Heart right ventricle (tissue), 16 donors: ENCODE data around the gene TCF3. TPM values are rescaled to one million over a fixed set of nuclear protein-coding genes. Genes with fewer than 3 reads are reported as not detected.

ENCODE experiments used
- ATAC-seq, 8 donors: fragments of 200-7000 bp; cut with Tn5 transposase; one replicate each; pipeline ENCODE4 v1.9.1; 2020; ENCODE audit warnings: mild to moderate bottlenecking in 8 of 8, moderate library complexity in 8 of 8, moderate number of reproducible peaks in 1 of 8
- DNase-seq, 2 donors: peaks; one replicate each; pipeline ENCODE4 v3.0.0-alpha.2; 2020
- H3K27ac ChIP-seq, 10 donors: fragments of 200-600 bp; sonication (generic) in 2 of 10; one replicate each; pipeline versions ENCODE4 v1.5.0 to v1.8.0; 2020 to 2022; ENCODE audit warnings: mild to moderate bottlenecking in 3 of 10
- H3K27me3 ChIP-seq, 7 donors: fragments of 200-600 bp; one replicate each; pipeline ENCODE4 v1.8.0; 2021 to 2022; ENCODE audit warnings: mild to moderate bottlenecking in 2 of 7
- H3K36me3 ChIP-seq, 9 donors: fragments of 200-600 bp; sonication (generic) in 1 of 9; one replicate each; pipeline versions ENCODE4 v1.5.0 to v1.8.0; 2020 to 2022; ENCODE audit warnings: mild to moderate bottlenecking in 2 of 9
- H3K4me1 ChIP-seq, 9 donors: fragments of 200-600 bp; sonication (generic) in 1 of 9; one replicate each; pipeline versions ENCODE4 v1.5.0 to v1.8.0; 2020 to 2022; ENCODE audit warnings: mild to moderate bottlenecking in 4 of 9
- H3K4me3 ChIP-seq, 10 donors: fragments of 200-600 bp; sonication (generic) in 2 of 10; one replicate each; pipeline versions ENCODE4 v1.5.0 to v1.8.0; 2020 to 2022; ENCODE audit warnings: mild to moderate bottlenecking in 7 of 10, moderate library complexity in 2 of 10
- H3K9me3 ChIP-seq, 11 donors: fragments of 200-600 bp in 10 of 11; sonication (generic) in 2 of 11; one replicate each; pipeline versions ENCODE4 v1.5.0 to v1.8.0; 2013 to 2022; ENCODE audit warnings: mild to moderate bottlenecking in 2 of 11, control low read depth in 1 of 11, moderate library complexity in 1 of 11
- WGBS, 2 donors: extraction: QIAGEN DNeasy Blood & Tissue Kit; methylation state at CpG; one replicate each; pipeline ENCODE4 v1.1.7; 2013; ENCODE audit warnings: inconsistent platforms in 1 of 2; 5-methylcytosine and 5-hydroxymethylcytosine counted together
- intact Hi-C, 10 donors: fragments of 100-400 bp; cut with DNase I; formaldehyde crosslinking; loops; one replicate each; pipeline versions ENCODE4 v1.11.1 to v1.14.2; 2022
- polyA plus RNA-seq, 2 donors: library from polyadenylated mRNA; stranded (reverse); fragments of 200-250 nt; gene quantifications; one replicate each; pipeline ENCODE4 v1.2.3, GENCODE V29; 2013
- total RNA-seq, 10 donors: library from RNA; stranded (reverse); fragmentation: NEBNext Ultra II Directional in 3 of 10; extraction: Animal tissue kit (Norgen Biotek cat#: 25700) in 3 of 10; gene quantifications; one replicate each; pipeline versions ENCODE4 v1.2.1 to v1.2.4, GENCODE V29; 2021 to 2023
- TF ChIP-seq, protein P1 (sequence below), 9 donors: fragments of 200-600 bp; sonication (generic) in 2 of 9; IDR thresholded peaks; one replicate each; pipeline versions ENCODE4 v1.5.0 to v1.8.0; 2021 to 2022; ENCODE audit warnings: antibody characterized with exemption in 9 of 9, mild to moderate bottlenecking in 5 of 9, moderate library complexity in 1 of 9
- donor health status: Arrhythmogenic right ventricular cardiomyopathy.
- donor health status: ischemic (EF 13 %, LVEDD 7.1; RV severe dilation, severe dysfunction).
- donor health status: healthy with polysubstance abuse.
- donor health status: DM: no; HTN: yes; CAD: no.
- donor health status: DM: no; HTN: no; CAD: no.
- donor health status: ischemic (EF 25% LVEDD 6.9; RV normal size, moderate dysfunction).
- donor health status: ischemic (EF 25% LVEDD 5.7; RV mildly dilated, moderate dysfunction).
- donor health status: healthy.
- donor health status: DM: yes; HTN: yes; CAD: no.
- donor health status: Ischemic cardiomyopathy.
- donor health status: ischemic (EF 35%, LVEDD 5.7; RV mildly dilated, moderate dysfunction).
- donor health status: nonischemic (EF 11% LVEDD 7.7; RV severe dilation, severe dysfunction).
- donor health status: DM: yes; HTN: yes; CAD: no.
- donor health status: PGD.
- donor health status: ischemic (EF 29% LVEDD 5.4; RV normal size, mild dysfunction).
- donor health status: nonischemic (EF 23%, LVEDD 6.1; RV moderate dilation, normal function).

Gene TCF3
- total and polyA plus RNA-seq, 12 donors: 12.4 to 38.1 (median 19.5) TPM

DNA sequence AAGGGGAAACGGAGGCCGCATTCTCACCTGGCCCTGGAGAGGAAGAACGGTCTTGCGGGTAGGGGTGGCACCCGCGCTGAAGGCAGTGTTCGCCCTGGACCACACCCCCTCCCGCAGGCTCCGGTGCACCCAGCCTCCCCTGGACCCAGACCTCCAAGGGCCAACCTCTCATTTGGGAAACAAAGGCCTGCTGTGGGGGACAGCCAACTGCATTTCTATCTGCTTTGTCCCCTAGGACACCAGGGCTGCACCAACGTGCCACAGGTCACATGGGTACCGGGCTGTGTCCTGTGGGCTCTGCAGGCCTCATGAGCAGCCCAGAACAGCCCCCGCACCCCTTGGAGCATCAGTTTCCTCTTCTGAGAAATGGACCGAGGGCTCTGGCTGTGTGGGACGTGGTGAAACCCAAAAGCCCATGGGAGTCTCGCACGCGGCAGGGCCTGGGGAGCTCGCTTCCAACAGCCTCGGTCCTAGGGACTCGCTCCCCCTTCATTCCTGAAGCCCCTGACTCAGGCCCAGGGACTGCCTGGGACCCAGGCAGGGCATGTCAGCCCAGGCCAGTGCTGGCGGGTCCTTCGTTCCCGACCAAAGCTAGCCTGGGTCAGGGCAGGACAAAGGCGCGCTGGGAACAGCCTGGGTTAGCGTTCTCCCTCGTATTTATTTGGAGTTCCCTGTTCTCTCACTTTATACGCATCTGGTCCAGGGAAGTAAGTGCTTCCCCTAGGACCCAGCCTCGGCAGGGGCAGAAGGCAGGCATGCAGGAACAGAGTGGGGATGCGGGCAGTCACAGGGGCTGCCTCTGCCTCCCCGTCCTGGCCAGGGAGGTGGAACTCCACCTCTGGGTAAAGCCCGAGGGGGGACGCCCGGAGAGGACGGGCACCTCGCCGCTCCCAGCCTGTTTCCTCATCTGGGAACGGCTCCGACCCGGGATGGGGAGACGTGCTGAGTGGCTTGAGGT is 4.6 kb downstream of the TCF3 start:
- Histone ChIP-seq H3K27ac (no peak overlapping the region), H3K27me3 (no peaks in the 10 kb centered on the region), H3K9me3 (no peaks in the 10 kb centered on the region), H3K4me1 (peaks cover 0 to 18% (median 12%) of the 10 kb centered on the region in 9 donors), H3K36me3 (peaks cover 0 to 68% (median 6%) of the 10 kb centered on the region in 9 donors), H3K4me3 (no peak overlapping the region)
- intact Hi-C loops: loop anchor here in 2 of 10 donors (5.0 kb wide), 2 partner anchors 35 to 40 kb away; partner anchors contain the start of gene UQCR11 (in 1 of the 2)
- TF ChIP-seq, protein P1, sequence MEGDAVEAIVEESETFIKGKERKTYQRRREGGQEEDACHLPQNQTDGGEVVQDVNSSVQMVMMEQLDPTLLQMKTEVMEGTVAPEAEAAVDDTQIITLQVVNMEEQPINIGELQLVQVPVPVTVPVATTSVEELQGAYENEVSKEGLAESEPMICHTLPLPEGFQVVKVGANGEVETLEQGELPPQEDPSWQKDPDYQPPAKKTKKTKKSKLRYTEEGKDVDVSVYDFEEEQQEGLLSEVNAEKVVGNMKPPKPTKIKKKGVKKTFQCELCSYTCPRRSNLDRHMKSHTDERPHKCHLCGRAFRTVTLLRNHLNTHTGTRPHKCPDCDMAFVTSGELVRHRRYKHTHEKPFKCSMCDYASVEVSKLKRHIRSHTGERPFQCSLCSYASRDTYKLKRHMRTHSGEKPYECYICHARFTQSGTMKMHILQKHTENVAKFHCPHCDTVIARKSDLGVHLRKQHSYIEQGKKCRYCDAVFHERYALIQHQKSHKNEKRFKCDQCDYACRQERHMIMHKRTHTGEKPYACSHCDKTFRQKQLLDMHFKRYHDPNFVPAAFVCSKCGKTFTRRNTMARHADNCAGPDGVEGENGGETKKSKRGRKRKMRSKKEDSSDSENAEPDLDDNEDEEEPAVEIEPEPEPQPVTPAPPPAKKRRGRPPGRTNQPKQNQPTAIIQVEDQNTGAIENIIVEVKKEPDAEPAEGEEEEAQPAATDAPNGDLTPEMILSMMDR (IDR thresholded peaks at IDR 0.05): no peak
- DNase-seq (no peak), ATAC-seq (no peak)
- WGBS, 2 donors: 94% methylated on average over 39 to 41 of the region's 41 CpGs

DNA sequence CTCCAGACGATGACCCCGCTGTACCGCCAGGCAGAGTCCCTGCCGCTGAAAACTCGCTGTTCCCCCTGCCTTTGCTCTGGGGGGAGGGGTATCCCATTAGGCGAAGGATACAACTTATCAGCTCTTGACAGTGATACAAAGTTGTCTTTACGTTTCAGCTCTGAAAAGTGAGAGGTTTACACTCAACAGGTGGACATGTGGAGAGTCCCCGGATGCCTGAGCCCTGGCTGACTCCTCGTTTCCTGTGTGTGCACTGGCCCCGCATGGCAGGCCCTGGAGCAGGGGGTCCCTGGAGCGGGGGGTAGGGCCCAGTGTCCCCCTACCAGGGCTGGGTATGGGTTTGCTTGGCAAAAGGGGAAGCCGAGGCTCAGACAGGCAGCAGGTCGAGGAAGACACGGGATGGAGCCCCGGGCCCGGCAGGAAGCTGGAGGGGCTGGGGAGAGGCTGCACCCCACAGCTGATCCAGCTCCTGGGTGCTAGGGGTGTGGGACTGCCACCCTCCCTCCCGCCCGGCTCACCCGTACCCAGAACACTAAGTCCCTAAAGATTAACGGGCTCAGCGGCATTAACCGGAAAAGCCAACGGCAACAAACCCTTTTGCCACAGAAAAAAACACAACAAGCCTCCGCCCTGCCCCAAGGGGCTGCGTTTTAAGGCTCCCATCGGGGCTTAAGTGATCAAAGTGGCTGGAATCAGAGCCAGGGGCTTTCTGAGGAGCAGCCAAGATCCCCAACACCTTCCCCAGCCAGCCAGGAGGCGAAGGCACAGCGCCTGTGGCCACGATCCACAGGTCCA is 5.6 kb downstream of the TCF3 start:
- Histone ChIP-seq H3K4me3 (no peak overlapping the region), H3K36me3 (peaks cover 0 to 76% (median 6%) of the 10 kb centered on the region in 9 donors), H3K4me1 (peaks cover 0 to 18% (median 12%) of the 10 kb centered on the region in 9 donors), H3K27me3 (no peaks in the 10 kb centered on the region), H3K27ac (no peak overlapping the region), H3K9me3 (no peaks in the 10 kb centered on the region)
- 82 to 85% methylated on average over 29 of the region's 29 CpGs for WGBS, 2 donors
- ATAC-seq (no peak), DNase-seq (no peak)
- intact Hi-C loops: loop anchor here in 2 of 10 donors (5.0 kb wide), 2 partner anchors 35 to 40 kb away; partner anchors contain the start of gene UQCR11 (in 1 of the 2)
- TF ChIP-seq, protein P1 (IDR thresholded peaks at IDR 0.05): no peak

DNA sequence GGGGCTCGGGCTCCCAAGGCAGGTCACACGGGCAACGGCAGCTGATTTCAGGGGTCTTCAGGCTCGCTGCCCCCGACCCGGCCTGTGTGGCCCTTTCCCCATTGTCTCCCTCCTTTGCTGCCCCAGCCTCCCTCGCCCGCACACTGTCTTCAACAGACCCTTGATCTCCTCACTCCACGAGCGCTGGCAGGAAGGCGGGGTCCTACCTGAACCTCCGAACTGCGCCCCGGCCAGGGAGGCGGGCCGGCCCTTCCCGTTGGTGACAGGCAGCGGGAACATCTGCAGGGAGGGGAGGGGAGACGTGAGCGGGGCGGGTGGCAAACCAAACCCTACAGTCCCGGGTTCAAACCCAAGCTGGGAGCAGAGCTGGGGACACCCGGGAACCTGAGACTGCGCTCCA is 6.3 kb downstream of the TCF3 start:
- intact Hi-C loops: loop anchor here in 2 of 10 donors (5.0 kb wide), 2 partner anchors 34 to 39 kb away; partner anchors contain the start of gene UQCR11 (in 1 of the 2)
- DNase-seq (no peak), ATAC-seq (no peak)
- 92 to 93% methylated on average over 24 of the region's 24 CpGs for WGBS, 2 donors
- Histone ChIP-seq H3K4me3 (no peak overlapping the region), H3K27ac (no peak overlapping the region), H3K36me3 (peaks cover 0 to 83% (median 6%) of the 10 kb centered on the region in 9 donors), H3K4me1 (peaks cover 0 to 15% (median 10%) of the 10 kb centered on the region in 9 donors), H3K9me3 (no peaks in the 10 kb centered on the region), H3K27me3 (no peaks in the 10 kb centered on the region)
- TF ChIP-seq, protein P1 (IDR thresholded peaks at IDR 0.05): no peak

DNA sequence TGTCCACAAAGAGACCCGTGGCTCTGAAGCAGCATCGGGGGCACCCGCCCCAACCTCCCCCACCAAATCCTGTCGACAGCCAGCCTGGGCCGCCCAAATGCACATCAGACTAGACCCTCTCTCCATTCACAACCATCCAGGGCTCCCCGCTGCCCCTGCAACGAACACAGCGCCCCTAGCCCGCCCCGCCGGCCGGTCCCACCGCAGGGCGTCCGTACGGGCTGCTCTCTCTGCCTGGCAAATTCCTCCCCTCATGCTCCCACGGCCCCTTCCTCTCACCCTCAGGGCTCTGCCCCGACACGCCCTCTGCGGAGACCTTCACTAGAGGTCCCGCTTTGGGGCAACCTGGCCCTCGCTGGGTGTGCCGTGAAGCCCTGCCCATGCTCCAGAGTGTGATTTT is 7.1 kb downstream of the TCF3 start:
- Histone ChIP-seq H3K27ac (no peak overlapping the region), H3K9me3 (no peaks in the 10 kb centered on the region), H3K36me3 (peaks cover 0 to 91% (median 6%) of the 10 kb centered on the region in 9 donors), H3K4me1 (peaks cover 0 to 6% (median 2%) of the 10 kb centered on the region in 9 donors), H3K27me3 (no peaks in the 10 kb centered on the region), H3K4me3 (no peak overlapping the region)
- TF ChIP-seq, protein P1 (IDR thresholded peaks at IDR 0.05): no peak
- WGBS, 2 donors: 93 to 94% methylated on average over 23 of the region's 23 CpGs
- intact Hi-C loops: loop anchor here in 2 of 10 donors (5.0 kb wide), 2 partner anchors 33 to 38 kb away; partner anchors contain the start of gene UQCR11 (in 1 of the 2)
- DNase-seq (no peak), ATAC-seq (no peak)
